Heart right ventricle (tissue), 16 donors: ENCODE results near the gene AP3B2. TPM values are rescaled to one million over a fixed set of nuclear protein-coding genes. Genes with fewer than 3 reads are reported as not detected.

Experiments
- ATAC-seq, 8 donors: fragments of 200-7000 bp; cut with Tn5 transposase; one replicate each; pipeline ENCODE4 v1.9.1; 2020; ENCODE audit warnings: mild to moderate bottlenecking in 8 of 8, moderate library complexity in 8 of 8, moderate number of reproducible peaks in 1 of 8
- DNase-seq, 2 donors: peaks; one replicate each; pipeline ENCODE4 v3.0.0-alpha.2; 2020
- H3K27ac ChIP-seq, 10 donors: fragments of 200-600 bp; sonication (generic) in 2 of 10; one replicate each; pipeline versions ENCODE4 v1.5.0 to v1.8.0; 2020 to 2022; ENCODE audit warnings: mild to moderate bottlenecking in 3 of 10
- H3K27me3 ChIP-seq, 7 donors: fragments of 200-600 bp; one replicate each; pipeline ENCODE4 v1.8.0; 2021 to 2022; ENCODE audit warnings: mild to moderate bottlenecking in 2 of 7
- H3K36me3 ChIP-seq, 9 donors: fragments of 200-600 bp; sonication (generic) in 1 of 9; one replicate each; pipeline versions ENCODE4 v1.5.0 to v1.8.0; 2020 to 2022; ENCODE audit warnings: mild to moderate bottlenecking in 2 of 9
- H3K4me1 ChIP-seq, 9 donors: fragments of 200-600 bp; sonication (generic) in 1 of 9; one replicate each; pipeline versions ENCODE4 v1.5.0 to v1.8.0; 2020 to 2022; ENCODE audit warnings: mild to moderate bottlenecking in 4 of 9
- H3K4me3 ChIP-seq, 10 donors: fragments of 200-600 bp; sonication (generic) in 2 of 10; one replicate each; pipeline versions ENCODE4 v1.5.0 to v1.8.0; 2020 to 2022; ENCODE audit warnings: mild to moderate bottlenecking in 7 of 10, moderate library complexity in 2 of 10
- H3K9me3 ChIP-seq, 11 donors: fragments of 200-600 bp in 10 of 11; sonication (generic) in 2 of 11; one replicate each; pipeline versions ENCODE4 v1.5.0 to v1.8.0; 2013 to 2022; ENCODE audit warnings: mild to moderate bottlenecking in 2 of 11, control low read depth in 1 of 11, moderate library complexity in 1 of 11
- WGBS, 2 donors: extraction: QIAGEN DNeasy Blood & Tissue Kit; methylation state at CpG; one replicate each; pipeline ENCODE4 v1.1.7; 2013; ENCODE audit warnings: inconsistent platforms in 1 of 2; 5-methylcytosine and 5-hydroxymethylcytosine counted together
- intact Hi-C, 10 donors: fragments of 100-400 bp; cut with DNase I; formaldehyde crosslinking; loops; one replicate each; pipeline versions ENCODE4 v1.11.1 to v1.14.2; 2022
- long read RNA-seq, 3 donors: library from polyadenylated mRNA; unstranded; transcript quantifications; one replicate each; pipeline ENCODE4 v2.0.0, GENCODE V29; 2020 to 2021
- polyA plus RNA-seq, 2 donors: library from polyadenylated mRNA; stranded (reverse); fragments of 200-250 nt; gene quantifications; one replicate each; pipeline ENCODE4 v1.2.3, GENCODE V29; 2013
- total RNA-seq, 10 donors: library from RNA; stranded (reverse); fragmentation: NEBNext Ultra II Directional in 3 of 10; extraction: Animal tissue kit (Norgen Biotek cat#: 25700) in 3 of 10; gene quantifications; one replicate each; pipeline versions ENCODE4 v1.2.1 to v1.2.4, GENCODE V29; 2021 to 2023
- TF ChIP-seq, protein P1 (sequence below), 9 donors: fragments of 200-600 bp; sonication (generic) in 2 of 9; IDR thresholded peaks; one replicate each; pipeline versions ENCODE4 v1.5.0 to v1.8.0; 2021 to 2022; ENCODE audit warnings: antibody characterized with exemption in 9 of 9, mild to moderate bottlenecking in 5 of 9, moderate library complexity in 1 of 9
- donor health status: Arrhythmogenic right ventricular cardiomyopathy.
- donor health status: ischemic (EF 13 %, LVEDD 7.1; RV severe dilation, severe dysfunction).
- donor health status: healthy with polysubstance abuse.
- donor health status: DM: no; HTN: yes; CAD: no.
- donor health status: DM: no; HTN: no; CAD: no.
- donor health status: ischemic (EF 25% LVEDD 6.9; RV normal size, moderate dysfunction).
- donor health status: ischemic (EF 25% LVEDD 5.7; RV mildly dilated, moderate dysfunction).
- donor health status: healthy.
- donor health status: DM: yes; HTN: yes; CAD: no.
- donor health status: Ischemic cardiomyopathy.
- donor health status: ischemic (EF 35%, LVEDD 5.7; RV mildly dilated, moderate dysfunction).
- donor health status: nonischemic (EF 11% LVEDD 7.7; RV severe dilation, severe dysfunction).
- donor health status: DM: yes; HTN: yes; CAD: no.
- donor health status: PGD.
- donor health status: ischemic (EF 29% LVEDD 5.4; RV normal size, mild dysfunction).
- donor health status: nonischemic (EF 23%, LVEDD 6.1; RV moderate dilation, normal function).

Gene AP3B2, protein sequence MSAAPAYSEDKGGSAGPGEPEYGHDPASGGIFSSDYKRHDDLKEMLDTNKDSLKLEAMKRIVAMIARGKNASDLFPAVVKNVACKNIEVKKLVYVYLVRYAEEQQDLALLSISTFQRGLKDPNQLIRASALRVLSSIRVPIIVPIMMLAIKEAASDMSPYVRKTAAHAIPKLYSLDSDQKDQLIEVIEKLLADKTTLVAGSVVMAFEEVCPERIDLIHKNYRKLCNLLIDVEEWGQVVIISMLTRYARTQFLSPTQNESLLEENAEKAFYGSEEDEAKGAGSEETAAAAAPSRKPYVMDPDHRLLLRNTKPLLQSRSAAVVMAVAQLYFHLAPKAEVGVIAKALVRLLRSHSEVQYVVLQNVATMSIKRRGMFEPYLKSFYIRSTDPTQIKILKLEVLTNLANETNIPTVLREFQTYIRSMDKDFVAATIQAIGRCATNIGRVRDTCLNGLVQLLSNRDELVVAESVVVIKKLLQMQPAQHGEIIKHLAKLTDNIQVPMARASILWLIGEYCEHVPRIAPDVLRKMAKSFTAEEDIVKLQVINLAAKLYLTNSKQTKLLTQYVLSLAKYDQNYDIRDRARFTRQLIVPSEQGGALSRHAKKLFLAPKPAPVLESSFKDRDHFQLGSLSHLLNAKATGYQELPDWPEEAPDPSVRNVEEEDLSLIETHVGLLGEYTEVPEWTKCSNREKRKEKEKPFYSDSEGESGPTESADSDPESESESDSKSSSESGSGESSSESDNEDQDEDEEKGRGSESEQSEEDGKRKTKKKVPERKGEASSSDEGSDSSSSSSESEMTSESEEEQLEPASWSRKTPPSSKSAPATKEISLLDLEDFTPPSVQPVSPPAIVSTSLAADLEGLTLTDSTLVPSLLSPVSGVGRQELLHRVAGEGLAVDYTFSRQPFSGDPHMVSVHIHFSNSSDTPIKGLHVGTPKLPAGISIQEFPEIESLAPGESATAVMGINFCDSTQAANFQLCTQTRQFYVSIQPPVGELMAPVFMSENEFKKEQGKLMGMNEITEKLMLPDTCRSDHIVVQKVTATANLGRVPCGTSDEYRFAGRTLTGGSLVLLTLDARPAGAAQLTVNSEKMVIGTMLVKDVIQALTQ
- 1 to 10 TPM in 1 of 10 donors, under 1 TPM in 5, not detected in 4; 0.12 to 1.4 (median 0.40) TPM for total RNA-seq
- polyA plus RNA-seq, result under 1 TPM; 0.16 to 0.51 TPM
- long read RNA-seq, donor 1, result 0 reads
- long read RNA-seq, donor 2, result 0 reads
- long read RNA-seq, donor 3, result 0 reads

DNA sequence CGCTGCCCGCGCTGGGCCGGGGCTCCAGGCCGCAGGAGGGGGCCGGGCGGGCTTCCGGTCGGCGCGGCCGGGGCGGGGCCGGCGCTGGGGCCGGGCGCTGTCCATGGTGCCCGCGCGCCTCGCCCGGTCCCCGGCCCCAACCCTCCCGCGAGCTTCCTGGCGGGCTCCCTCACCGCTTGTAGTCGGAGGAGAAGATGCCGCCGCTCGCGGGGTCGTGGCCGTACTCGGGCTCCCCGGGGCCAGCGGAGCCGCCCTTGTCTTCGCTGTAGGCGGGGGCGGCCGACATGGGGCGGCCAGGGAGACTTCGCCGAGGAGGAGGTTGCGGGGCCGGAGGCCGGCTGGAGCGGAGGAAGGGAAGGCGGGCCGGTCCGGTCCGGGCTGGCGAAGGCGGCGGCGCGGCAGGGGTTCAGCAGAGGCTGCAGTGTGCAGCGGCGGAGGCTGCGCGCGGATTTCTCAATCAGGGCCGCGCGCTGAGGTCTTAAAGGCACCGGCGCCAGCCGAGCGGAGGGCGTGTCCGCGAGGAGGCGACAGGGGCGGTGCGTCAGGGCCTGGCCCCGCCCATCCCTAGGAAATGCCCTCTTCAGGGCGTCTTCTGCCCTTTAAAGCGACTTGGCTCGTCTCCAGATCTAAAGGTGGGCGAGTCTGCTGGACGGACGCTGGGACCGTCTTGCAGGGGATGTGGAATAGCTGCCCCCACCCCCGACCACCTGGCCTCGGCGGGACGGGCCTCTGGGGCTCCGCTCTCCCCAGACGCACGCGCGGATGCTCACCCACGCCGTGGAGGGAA, at the start of gene AP3B2:
Gene AP3B2, minus strand, starts transcription at position 455 of the 787 bp plus-strand sequence. Its CDS starts 169 bp downstream, at position 286.
- H3K9me3 ChIP-seq, result no peaks in the 10 kb centered on the region
- no peaks in the 10 kb centered on the region for H3K36me3 ChIP-seq
- intact Hi-C loops, result no loop called here
- H3K4me1 ChIP-seq, result peaks cover 4 to 15% (median 10%) of the 10 kb centered on the region in 9 donors
- whole genome bisulfite sequencing, 2 donors, result 1 to 2% methylated on average over 88 to 94 of the region's 95 CpGs
- H3K4me3 ChIP-seq, result peak within 1 kb of the TSS; percentile 35 to 85 (median 67)
- peaks cover 0 to 53% (median 23%) of the 10 kb centered on the region in 7 donors for H3K27me3 ChIP-seq
- peak within 1 kb of the TSS in 1 of 10 donors; percentile 26 for H3K27ac ChIP-seq
- peak; percentile 86 to 98 (median 96) for ATAC-seq
- TF ChIP-seq, protein P1, sequence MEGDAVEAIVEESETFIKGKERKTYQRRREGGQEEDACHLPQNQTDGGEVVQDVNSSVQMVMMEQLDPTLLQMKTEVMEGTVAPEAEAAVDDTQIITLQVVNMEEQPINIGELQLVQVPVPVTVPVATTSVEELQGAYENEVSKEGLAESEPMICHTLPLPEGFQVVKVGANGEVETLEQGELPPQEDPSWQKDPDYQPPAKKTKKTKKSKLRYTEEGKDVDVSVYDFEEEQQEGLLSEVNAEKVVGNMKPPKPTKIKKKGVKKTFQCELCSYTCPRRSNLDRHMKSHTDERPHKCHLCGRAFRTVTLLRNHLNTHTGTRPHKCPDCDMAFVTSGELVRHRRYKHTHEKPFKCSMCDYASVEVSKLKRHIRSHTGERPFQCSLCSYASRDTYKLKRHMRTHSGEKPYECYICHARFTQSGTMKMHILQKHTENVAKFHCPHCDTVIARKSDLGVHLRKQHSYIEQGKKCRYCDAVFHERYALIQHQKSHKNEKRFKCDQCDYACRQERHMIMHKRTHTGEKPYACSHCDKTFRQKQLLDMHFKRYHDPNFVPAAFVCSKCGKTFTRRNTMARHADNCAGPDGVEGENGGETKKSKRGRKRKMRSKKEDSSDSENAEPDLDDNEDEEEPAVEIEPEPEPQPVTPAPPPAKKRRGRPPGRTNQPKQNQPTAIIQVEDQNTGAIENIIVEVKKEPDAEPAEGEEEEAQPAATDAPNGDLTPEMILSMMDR (IDR thresholded peaks at IDR 0.05), result no peak
- peak; percentile 33 to 61 for DNase-seq

DNA sequence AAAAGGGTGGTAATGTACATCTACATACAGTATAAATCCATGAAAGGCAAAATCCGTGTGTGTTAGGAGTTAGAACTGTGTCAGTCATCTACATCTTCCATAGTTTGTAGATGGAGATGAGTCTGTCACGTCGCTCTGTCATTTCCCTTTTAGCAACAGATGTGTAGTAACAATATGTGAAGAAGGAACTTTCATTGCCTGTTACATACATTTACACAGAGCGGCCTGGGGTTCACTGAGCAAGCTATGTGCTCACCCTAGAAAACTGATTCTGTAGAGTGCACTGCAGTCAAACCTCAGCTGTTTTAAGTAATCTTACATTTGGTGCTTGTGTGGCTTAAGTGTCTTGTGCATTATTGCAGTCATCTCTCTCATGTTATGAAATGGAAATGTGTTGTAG, 41.6 kb upstream of the AP3B2 start:
- TF ChIP-seq, protein P1 (IDR thresholded peaks at IDR 0.05), result no peak
- H3K27me3 ChIP-seq, result no peaks in the 10 kb centered on the region
- H3K27ac ChIP-seq, result peak overlapping the region in 2 of 10 donors; percentile 87 to 94
- WGBS, 2 donors, result 51 to 55% methylated on average over 4 of the region's 4 CpGs
- intact Hi-C loops, result loop anchor here in 3 of 10 donors (5.0 to 10.0 kb wide), 3 partner anchors 53 to 209 kb away; partner anchors contain the start of genes FSD2 (in 3 of the 3), WHAMM (in 3 of the 3) and RPS17 (in 1 of the 3)
- H3K4me3 ChIP-seq, result peak overlapping the region; percentile 53 to 92 (median 70)
- peaks cover 0 to 42% (median 21%) of the 10 kb centered on the region in 9 donors for H3K36me3 ChIP-seq
- H3K4me1 ChIP-seq, result peaks cover 2 to 28% (median 24%) of the 10 kb centered on the region in 9 donors
- no peak for ATAC-seq
- DNase-seq, result no peak
- H3K9me3 ChIP-seq, result no peaks in the 10 kb centered on the region

DNA sequence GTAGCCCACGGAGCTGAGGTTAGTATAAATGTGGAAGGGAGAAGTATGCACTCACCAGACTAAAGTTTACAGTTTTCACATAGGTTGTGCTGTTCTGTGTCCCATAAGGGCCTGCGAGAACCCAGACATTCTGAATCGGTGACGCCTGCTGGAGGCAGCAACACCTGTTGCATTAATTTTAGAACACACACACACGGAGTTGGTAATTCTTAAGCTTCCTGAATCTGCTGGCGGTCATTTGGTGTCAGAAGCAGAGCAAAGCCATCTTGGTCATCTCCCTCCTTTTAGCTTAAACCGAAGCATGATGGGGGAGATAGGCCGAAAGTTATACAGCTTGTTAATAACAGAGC, 41.1 kb upstream of the AP3B2 start:
- ATAC-seq, result peak in 6 of 8 donors; percentile 8 to 54 (median 18)
- Histone ChIP-seq H3K27me3 (no peaks in the 10 kb centered on the region), H3K27ac (peak overlapping the region in 9 of 10 donors; percentile 83 to 94 (median 85)), H3K4me3 (peak overlapping the region; percentile 53 to 92 (median 70)), H3K9me3 (no peaks in the 10 kb centered on the region), H3K36me3 (peaks cover 0 to 37% (median 16%) of the 10 kb centered on the region in 9 donors), H3K4me1 (peaks cover 2 to 28% (median 24%) of the 10 kb centered on the region in 9 donors)
- 2 to 3% methylated on average over 8 of the region's 8 CpGs for WGBS, 2 donors
- DNase-seq, result no peak
- intact Hi-C loops, result loop anchor here in 3 of 10 donors (5.0 to 10.0 kb wide), 3 partner anchors 54 to 209 kb away; partner anchors contain the start of genes FSD2 (in 3 of the 3), WHAMM (in 3 of the 3) and RPS17 (in 1 of the 3)
- TF ChIP-seq, protein P1 (IDR thresholded peaks at IDR 0.05), result no peak
